ENCODE measurements around the gene NOTCH4.

The NOTCH4 gene

GRCh38 chr6:32178547-32179440, 45.1 kb downstream of the NOTCH4 start:
- H3K9me3 ChIP-seq (ENCODE audit: low read length), result no peaks in the 10 kb centered on the region
- no peaks in the 10 kb centered on the region for H3K27me3 ChIP-seq (ENCODE audit: insufficient read depth, low read length)
- H3K4me1 ChIP-seq (ENCODE audit: insufficient read depth, low read length), result peaks cover 37% of the 10 kb centered on the region
- peaks cover 34% of the 10 kb centered on the region for H3K36me3 ChIP-seq (ENCODE audit: insufficient read depth, low read length)
- no peak overlapping the region for H2AFZ ChIP-seq (ENCODE audit: low read depth, low read length)
- peak overlapping the region; percentile 62 for H3K4me3 ChIP-seq (ENCODE audit: low read length)

GRCh38 chr6:32177788-32178546, 45.9 kb downstream of the NOTCH4 start, which contains the start of gene RNF5:
Gene RNF5, plus strand, starts transcription at chr6:32178405. Its CDS starts 107 bp downstream, at chr6:32178512.
- no peak within 1 kb of the TSS for H2AFZ ChIP-seq (ENCODE audit: low read depth, low read length)
- peak within 1 kb of the TSS; percentile 62 for H3K4me3 ChIP-seq (ENCODE audit: low read length)
- H3K4me1 ChIP-seq (ENCODE audit: insufficient read depth, low read length), result peaks cover 37% of the 10 kb centered on the region
- no peaks in the 10 kb centered on the region for H3K27me3 ChIP-seq (ENCODE audit: insufficient read depth, low read length)
- peaks cover 31% of the 10 kb centered on the region for H3K36me3 ChIP-seq (ENCODE audit: insufficient read depth, low read length)
- no peaks in the 10 kb centered on the region for H3K9me3 ChIP-seq (ENCODE audit: low read length)

- peaks cover 37% of the 10 kb centered on the region for H3K4me1 ChIP-seq (ENCODE audit: insufficient read depth, low read length)
- peaks cover 24% of the 10 kb centered on the region for H3K36me3 ChIP-seq (ENCODE audit: insufficient read depth, low read length)
- H3K27me3 ChIP-seq (ENCODE audit: insufficient read depth, low read length), result no peaks in the 10 kb centered on the region
- no peaks in the 10 kb centered on the region for H3K9me3 ChIP-seq (ENCODE audit: low read length)
- H2AFZ ChIP-seq (ENCODE audit: low read depth, low read length), result no peak overlapping the region
- H3K4me3 ChIP-seq (ENCODE audit: low read length), result peak overlapping the region; percentile 62
These were observed 46.6 kb downstream of the NOTCH4 start for GRCh38 chr6:32177183-32177787.

- Histone ChIP-seq H3K36me3 (ENCODE audit: insufficient read depth, low read length) (peaks cover 19% of the 10 kb centered on the region), H3K9me3 (ENCODE audit: low read length) (no peaks in the 10 kb centered on the region), H3K4me3 (ENCODE audit: low read length) (peak overlapping the region; percentile 62), H2AFZ (ENCODE audit: low read depth, low read length) (no peak overlapping the region), H3K4me1 (ENCODE audit: insufficient read depth, low read length) (peaks cover 37% of the 10 kb centered on the region), H3K27me3 (ENCODE audit: insufficient read depth, low read length) (no peaks in the 10 kb centered on the region)
These were observed 47.2 kb downstream of the NOTCH4 start for GRCh38 chr6:32176476-32177182.

- H2AFZ ChIP-seq (ENCODE audit: low read depth, low read length), result no peak within 1 kb of the TSS
- H3K27me3 ChIP-seq (ENCODE audit: insufficient read depth, low read length), result no peaks in the 10 kb centered on the region
- peak within 1 kb of the TSS; percentile 62 for H3K4me3 ChIP-seq (ENCODE audit: low read length)
- H3K9me3 ChIP-seq (ENCODE audit: low read length), result no peaks in the 10 kb centered on the region
- H3K36me3 ChIP-seq (ENCODE audit: insufficient read depth, low read length), result peaks cover 20% of the 10 kb centered on the region
- H3K4me1 ChIP-seq (ENCODE audit: insufficient read depth, low read length), result peaks cover 37% of the 10 kb centered on the region
These were observed 48.0 kb downstream of the NOTCH4 start, which contains the start of gene AGPAT1 for GRCh38 chr6:32175711-32176475. Gene AGPAT1, minus strand, starts transcription at chr6:32176084. Its CDS starts 4,588 bp downstream, at chr6:32171496.

- H3K4me3 ChIP-seq (ENCODE audit: low read length), result peak overlapping the region; percentile 62
- peaks cover 23% of the 10 kb centered on the region for H3K36me3 ChIP-seq (ENCODE audit: insufficient read depth, low read length)
- no peaks in the 10 kb centered on the region for H3K9me3 ChIP-seq (ENCODE audit: low read length)
- no peak overlapping the region for H2AFZ ChIP-seq (ENCODE audit: low read depth, low read length)
- no peaks in the 10 kb centered on the region for H3K27me3 ChIP-seq (ENCODE audit: insufficient read depth, low read length)
- peaks cover 37% of the 10 kb centered on the region for H3K4me1 ChIP-seq (ENCODE audit: insufficient read depth, low read length)
These were observed 48.6 kb downstream of the NOTCH4 start for GRCh38 chr6:32175322-32175710.

GRCh38 chr6:32174416-32174815, 49.5 kb downstream of the NOTCH4 start:
- Histone ChIP-seq H3K36me3 (ENCODE audit: insufficient read depth, low read length) (peaks cover 28% of the 10 kb centered on the region), H3K4me3 (ENCODE audit: low read length) (peak overlapping the region; percentile 62), H3K27me3 (ENCODE audit: insufficient read depth, low read length) (no peaks in the 10 kb centered on the region), H2AFZ (ENCODE audit: low read depth, low read length) (no peak overlapping the region), H3K4me1 (ENCODE audit: insufficient read depth, low read length) (peaks cover 32% of the 10 kb centered on the region), H3K9me3 (ENCODE audit: low read length) (no peaks in the 10 kb centered on the region)

- Histone ChIP-seq H3K4me3 (ENCODE audit: low read length) (no peak overlapping the region), H3K9me3 (ENCODE audit: low read length) (no peaks in the 10 kb centered on the region), H3K4me1 (ENCODE audit: insufficient read depth, low read length) (peaks cover 23% of the 10 kb centered on the region), H3K27me3 (ENCODE audit: insufficient read depth, low read length) (no peaks in the 10 kb centered on the region), H2AFZ (ENCODE audit: low read depth, low read length) (no peak overlapping the region), H3K36me3 (ENCODE audit: insufficient read depth, low read length) (peaks cover 38% of the 10 kb centered on the region)
These were observed 50.7 kb downstream of the NOTCH4 start for GRCh38 chr6:32173051-32173727.

GRCh38 chr6:32171234-32171633, 52.6 kb downstream of the NOTCH4 start:
- Histone ChIP-seq H3K36me3 (ENCODE audit: insufficient read depth, low read length) (peaks cover 55% of the 10 kb centered on the region), H3K4me1 (ENCODE audit: insufficient read depth, low read length) (peaks cover 15% of the 10 kb centered on the region), H3K4me3 (ENCODE audit: low read length) (no peak overlapping the region), H2AFZ (ENCODE audit: low read depth, low read length) (no peak overlapping the region), H3K9me3 (ENCODE audit: low read length) (no peaks in the 10 kb centered on the region), H3K27me3 (ENCODE audit: insufficient read depth, low read length) (no peaks in the 10 kb centered on the region)

GRCh38 chr6:32170294-32170693, 53.6 kb downstream of the NOTCH4 start:
- Histone ChIP-seq H3K27me3 (ENCODE audit: insufficient read depth, low read length) (no peaks in the 10 kb centered on the region), H2AFZ (ENCODE audit: low read depth, low read length) (no peak overlapping the region), H3K4me3 (ENCODE audit: low read length) (no peak overlapping the region), H3K9me3 (ENCODE audit: low read length) (no peaks in the 10 kb centered on the region), H3K36me3 (ENCODE audit: insufficient read depth, low read length) (peaks cover 59% of the 10 kb centered on the region), H3K4me1 (ENCODE audit: insufficient read depth, low read length) (peaks cover 14% of the 10 kb centered on the region)

- no peaks in the 10 kb centered on the region for H3K9me3 ChIP-seq (ENCODE audit: low read length)
- peaks cover 54% of the 10 kb centered on the region for H3K36me3 ChIP-seq (ENCODE audit: insufficient read depth, low read length)
- H2AFZ ChIP-seq (ENCODE audit: low read depth, low read length), result no peak overlapping the region
- H3K27me3 ChIP-seq (ENCODE audit: insufficient read depth, low read length), result no peaks in the 10 kb centered on the region
- H3K4me1 ChIP-seq (ENCODE audit: insufficient read depth, low read length), result peaks cover 6% of the 10 kb centered on the region
- no peak overlapping the region for H3K4me3 ChIP-seq (ENCODE audit: low read length)
These were observed 54.9 kb downstream of the NOTCH4 start for GRCh38 chr6:32168807-32169591.
